Coronary artery (tissue), 2 donors: ENCODE data around the gene UGT1A8.
"Not testable (repeated sequence)": the region's sequence is repeated elsewhere in the genome, so short reads cannot be mapped to it uniquely, and the experiment has no call there.

ENCODE experiments used
- DNase-seq: peaks from one replicate; pipeline ENCODE4 v3.0.0-alpha.2; 2017; ENCODE audit warnings: low spot score
- H3K27ac ChIP-seq, 2 donors: fragments of 200-600 bp; sonication (generic); one replicate each; pipeline ENCODE4 v1.5.1; 2016 to 2019
- H3K4me3 ChIP-seq: fragments of 200-600 bp; sonication (generic); 2 replicates; pipeline ENCODE4 v1.5.1; 2016; ENCODE audit warnings: mild to moderate bottlenecking, moderate library complexity
- TF ChIP-seq, protein P1 (sequence below): fragments of 200-600 bp; sonication (generic); IDR thresholded peaks from one replicate; pipeline ENCODE4 v1.5.1; 2019; ENCODE audit warnings: antibody characterized with exemption

The UGT1A8 gene

GRCh38 chr2:233693963-233694362 lies 76.5 kb downstream of the UGT1A8 start:
- no peak overlapping the region for H3K27ac ChIP-seq
- no peak for DNase-seq
- TF ChIP-seq, protein P1, sequence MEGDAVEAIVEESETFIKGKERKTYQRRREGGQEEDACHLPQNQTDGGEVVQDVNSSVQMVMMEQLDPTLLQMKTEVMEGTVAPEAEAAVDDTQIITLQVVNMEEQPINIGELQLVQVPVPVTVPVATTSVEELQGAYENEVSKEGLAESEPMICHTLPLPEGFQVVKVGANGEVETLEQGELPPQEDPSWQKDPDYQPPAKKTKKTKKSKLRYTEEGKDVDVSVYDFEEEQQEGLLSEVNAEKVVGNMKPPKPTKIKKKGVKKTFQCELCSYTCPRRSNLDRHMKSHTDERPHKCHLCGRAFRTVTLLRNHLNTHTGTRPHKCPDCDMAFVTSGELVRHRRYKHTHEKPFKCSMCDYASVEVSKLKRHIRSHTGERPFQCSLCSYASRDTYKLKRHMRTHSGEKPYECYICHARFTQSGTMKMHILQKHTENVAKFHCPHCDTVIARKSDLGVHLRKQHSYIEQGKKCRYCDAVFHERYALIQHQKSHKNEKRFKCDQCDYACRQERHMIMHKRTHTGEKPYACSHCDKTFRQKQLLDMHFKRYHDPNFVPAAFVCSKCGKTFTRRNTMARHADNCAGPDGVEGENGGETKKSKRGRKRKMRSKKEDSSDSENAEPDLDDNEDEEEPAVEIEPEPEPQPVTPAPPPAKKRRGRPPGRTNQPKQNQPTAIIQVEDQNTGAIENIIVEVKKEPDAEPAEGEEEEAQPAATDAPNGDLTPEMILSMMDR, result no peak
- no peak overlapping the region for H3K4me3 ChIP-seq

DNA sequence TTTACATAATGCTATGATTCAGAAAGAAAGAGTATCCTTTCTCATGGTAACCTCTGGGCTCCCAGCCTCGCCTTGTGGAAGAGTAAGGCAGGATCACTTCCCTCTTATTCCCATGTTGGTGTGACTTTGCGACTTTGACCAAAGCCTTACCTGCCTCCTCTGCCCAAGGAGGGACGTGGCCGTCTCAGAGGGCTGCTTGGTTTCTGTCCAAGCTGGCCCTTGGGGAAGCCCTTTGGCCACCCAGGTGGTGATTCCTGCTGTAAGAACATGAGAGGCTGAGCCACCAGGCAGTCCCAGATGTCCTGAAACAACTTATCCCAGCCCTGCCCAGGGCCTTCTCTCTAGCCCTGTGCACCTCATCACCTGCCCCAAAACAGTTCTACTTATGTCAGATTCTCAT lies 81.3 kb downstream of the UGT1A8 start:
- TF ChIP-seq, protein P1, result no peak
- H3K4me3 ChIP-seq, result no peak overlapping the region
- DNase-seq, result no peak
- H3K27ac ChIP-seq, result no peak overlapping the region

- H3K4me3 ChIP-seq, result no peak overlapping the region
- TF ChIP-seq, protein P1, result no peak
- H3K27ac ChIP-seq, result peak overlapping the region in 1 of 2 donors; percentile 22
- DNase-seq, result no peak
Observed at GRCh38 chr2:233699424-233700027, 82.1 kb downstream of the UGT1A8 start.

DNA sequence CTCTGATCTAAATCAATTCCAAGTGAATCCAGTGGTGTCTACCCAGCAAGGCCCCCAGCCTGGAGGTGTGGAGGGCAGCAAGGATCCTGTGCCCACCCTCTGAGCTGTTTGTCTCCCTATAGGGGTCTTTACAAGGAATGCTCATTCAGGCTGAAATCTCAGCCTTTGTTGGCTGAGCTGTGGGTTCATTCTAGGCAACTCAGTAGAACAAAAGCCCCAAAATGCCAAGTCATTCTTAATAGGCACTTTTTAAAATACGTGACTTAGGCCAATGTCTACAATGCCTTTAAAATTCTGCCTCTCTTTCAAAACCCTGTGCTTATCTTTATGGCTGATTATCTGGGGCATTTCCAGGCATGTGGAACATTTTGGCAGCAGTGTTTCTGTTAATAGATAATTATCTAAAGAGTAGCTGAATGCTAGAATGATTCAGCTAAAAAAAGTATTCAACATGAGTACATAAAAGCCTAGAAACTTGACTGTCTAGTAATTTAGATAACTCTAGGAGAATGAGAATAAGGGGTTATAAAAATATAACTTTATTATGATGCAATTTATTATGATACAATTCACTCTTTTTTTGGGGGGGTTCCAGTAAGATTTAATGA lies 82.7 kb downstream of the UGT1A8 start:
- no peak for DNase-seq
- Histone ChIP-seq H3K27ac (peak overlapping the region in 1 of 2 donors; percentile 22), H3K4me3 (no peak overlapping the region)
- TF ChIP-seq, protein P1, result no peak

DNA sequence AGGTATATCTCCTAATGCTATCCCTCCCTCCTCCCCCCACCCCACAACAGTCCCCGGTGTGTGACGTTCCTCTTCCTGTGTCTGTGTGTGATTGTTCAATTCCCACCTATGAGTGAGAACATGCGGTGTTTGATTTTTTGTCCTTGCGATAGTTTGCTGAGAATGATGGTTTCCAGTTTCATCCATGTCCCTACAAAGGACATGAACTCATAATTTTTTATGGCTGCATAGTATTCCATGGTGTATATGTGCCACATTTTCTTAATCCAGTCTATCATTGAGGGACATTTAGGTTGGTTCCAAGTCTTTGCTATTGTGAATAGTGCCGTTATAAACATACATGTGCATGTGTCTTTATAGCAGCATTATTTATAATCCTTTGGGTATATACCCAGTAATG lies 83.4 kb downstream of the UGT1A8 start:
- H3K27ac ChIP-seq, H3K4me3 ChIP-seq, DNase-seq: not testable (repeated sequence)

GRCh38 chr2:233702238-233702637 lies 84.8 kb downstream of the UGT1A8 start:
- no peak overlapping the region for H3K27ac ChIP-seq
- TF ChIP-seq, protein P1, result no peak
- H3K4me3 ChIP-seq, result no peak overlapping the region
- no peak for DNase-seq

- no peak overlapping the region for H3K27ac ChIP-seq
- H3K4me3 ChIP-seq, result no peak overlapping the region
- no peak for DNase-seq
- TF ChIP-seq, protein P1, result no peak
Observed at GRCh38 chr2:233705911-233706506, 88.6 kb downstream of the UGT1A8 start.
